ENCODE results near the gene CPEB4. TPM values are rescaled to one million over a fixed set of nuclear protein-coding genes. Genes with fewer than 3 reads are reported as not detected.
A peak's percentile ranks its signal among the peaks of the same experiment; 100 is the strongest.

Gene CPEB4
- total and polyA plus RNA-seq, 9 of the 15 experiments (the other 6 are each of a cell fraction or from before 2014, with no cell fraction given), result 7.4 to 21.3 (median 12.4) TPM

- peak; percentile 96 for TF ChIP-seq PRDM10 (IDR thresholded peaks at IDR 0.05; ENCODE audit: partially characterized antibody)
- TF ChIP-seq RUNX1 (IDR thresholded peaks at IDR 0.05; ENCODE audit: low read depth), result peak; percentile 83
- TF ChIP-seq ZFP36 (IDR thresholded peaks at IDR 0.05; ENCODE audit: low read depth, low read length, partially characterized antibody), result peak; percentile 88
- peak; percentile 83 for TF ChIP-seq ZNF583 (CRISPR knock-in tag; IDR thresholded peaks at IDR 0.05)
- no peak for TF ChIP-seq ZNF174 (CRISPR knock-in tag; IDR thresholded peaks at IDR 0.05)
- peak; percentile 29; the same call in 1 of the 2 replicates for TF ChIP-seq HIVEP1 (CRISPR knock-in tag; IDR thresholded peaks at IDR 0.05)
- no peak for TF ChIP-seq ZNF274 (IDR thresholded peaks at IDR 0.05; ENCODE audit: borderline replicate concordance, low read depth, low read length)
- TF ChIP-seq RBM34 (IDR thresholded peaks at IDR 0.05; ENCODE audit: borderline replicate concordance, insufficient read depth, low read length), result no peak
- 0 out of 2 replicates have a peak, but pooled peaks have one; percentile 54 for TF ChIP-seq MXI1 (IDR thresholded peaks at IDR 0.05; ENCODE audit: low read depth, low read length)
- TF ChIP-seq YBX1 (IDR thresholded peaks at IDR 0.05), result no peak
- TF ChIP-seq U2AF1 (optimal IDR thresholded peaks at IDR 0.05; ENCODE audit: low read depth, low read length), result no peak
- 0 out of 2 replicates have a peak, but pooled peaks have one; percentile 18 for TF ChIP-seq RB1 (IDR thresholded peaks at IDR 0.05; ENCODE audit: low read depth)
- no peak for TF ChIP-seq ZSCAN29 (IDR thresholded peaks at IDR 0.05)
- TF ChIP-seq ZNF431 (CRISPR knock-in tag; IDR thresholded peaks at IDR 0.05), result no peak
- TF ChIP-seq ZFP91 (CRISPR knock-in tag; IDR thresholded peaks at IDR 0.05), result no peak
- TF ChIP-seq TFE3 (CRISPR knock-in tag; IDR thresholded peaks at IDR 0.05), result no peak
- no peak for TF ChIP-seq ZSCAN32 (CRISPR knock-in tag; IDR thresholded peaks at IDR 0.05)
- TF ChIP-seq ZNF785 (CRISPR knock-in tag; IDR thresholded peaks at IDR 0.05), result no peak
- no peak for TF ChIP-seq CLOCK (CRISPR knock-in tag; IDR thresholded peaks at IDR 0.05; ENCODE audit: borderline replicate concordance)
Observed at GRCh38 chr5:173855162-173855994, 32.8 kb upstream of the CPEB4 start (continued).
